K562 (cell line): ENCODE data around the gene NEB. TPM values are rescaled to one million over a fixed set of nuclear protein-coding genes. Genes with fewer than 3 reads are reported as not detected.

Experiments
- ATAC-seq: fragments of 200-7000 bp; cut with Tn5 transposase; 3 replicates; pipeline ENCODE4 v1.9.1; 2020; ENCODE audit warnings: moderate library complexity
- BruUV-seq: library from RNA; stranded (reverse); fragments of 400-500 nt; replicated peaks from 2 replicates; lab custom pipeline; 2021; lab: Mats Ljungman, UMichigan
- CTCF ChIA-PET: fragments of 300-600 bp; formaldehyde crosslinking; extraction: SDS; loops from one replicate; lab custom pipeline; 2021; ENCODE audit warnings: low intra/inter-chr PET ratio; lab: Yijun Ruan, JAX
- POLR2A ChIA-PET: fragments of 300-600, 350-650 bp; sonication (Branson Sonifier 250); formaldehyde crosslinking; extraction: SDS; loops from one replicate; lab custom pipeline; 2021; ENCODE audit warnings: antibody characterized with exemption, inconsistent platforms; lab: Yijun Ruan, JAX
- DNase-seq, 4 experiments: peaks; one replicate each; pipeline versions ENCODE4 v3.0.0 to v3.0.0-alpha.2; 2011 to 2018; ENCODE audit warnings: low spot score in 3 of 4, mixed read lengths in 3 of 4; ENCODE audit errors: extremely low read depth in 1 of 4
- FAIRE-seq: peaks from 2 replicates; lab custom pipeline; 2011; peaks lifted over from hg19 to GRCh38; lab: Jason Lieb, UNC
- H2AFZ ChIP-seq: 2 replicates; pipeline ENCODE4 v1.6.0; 2011; ENCODE audit warnings: low read depth, low read length, control low read depth, inconsistent platforms
- H3K27ac ChIP-seq: fragments of 200-600 bp; 3 replicates; pipeline ENCODE4 v1.8.0; 2011; ENCODE audit warnings: low read depth, mild to moderate bottlenecking, control low read depth, inconsistent platforms, low read length, moderate library complexity, mixed read lengths; ENCODE audit errors: extremely low read depth
- H3K27me3 ChIP-seq, 2 experiments: fragments of 300-600 bp in 1 of 2; 2 replicates in 1 of 2; 3 replicates in 1 of 2; pipeline versions ENCODE4 v1.6.0 to v1.8.0; 2011; ENCODE audit warnings: inconsistent platforms in 2 of 2, low read length in 2 of 2, mild to moderate bottlenecking in 1 of 2, mixed read lengths in 1 of 2, moderate library complexity in 1 of 2; ENCODE audit not compliant: control insufficient read depth in 2 of 2, insufficient read depth in 2 of 2
- H3K36me3 ChIP-seq: fragments of 300-600 bp; 3 replicates; pipeline ENCODE4 v1.8.0; 2011; ENCODE audit warnings: mild to moderate bottlenecking, low read length, inconsistent platforms; ENCODE audit not compliant: control insufficient read depth, insufficient read depth
- H3K4me1 ChIP-seq, 2 experiments: fragments of 200-600 bp in 1 of 2; replicated peaks in 1 of 2; 2 replicates in 1 of 2; 3 replicates in 1 of 2; pipeline versions ENCODE4 v1.5.1 to v1.8.0; 2011; ENCODE audit warnings: inconsistent platforms in 2 of 2, low read length in 2 of 2, mild to moderate bottlenecking in 1 of 2, mixed read lengths in 1 of 2, moderate library complexity in 1 of 2; ENCODE audit not compliant: control insufficient read depth in 2 of 2, insufficient read depth in 2 of 2
- H3K4me2 ChIP-seq: 2 replicates; pipeline ENCODE4 v1.6.1; 2011; ENCODE audit warnings: low read length, control low read depth, inconsistent platforms, mixed read lengths; ENCODE audit not compliant: insufficient read depth
- H3K4me3 ChIP-seq: fragments of 200-600 bp; sonication (generic), shearing (Covaris generic); 2 replicates; pipeline ENCODE4 v1.5.1; 2016; ENCODE audit warnings: control low read depth, inconsistent platforms
- H3K79me2 ChIP-seq: fragments of 200-600 bp; 3 replicates; pipeline ENCODE4 v1.8.0; 2011; ENCODE audit warnings: low read length, inconsistent platforms; ENCODE audit not compliant: control insufficient read depth, insufficient read depth
- H3K9ac ChIP-seq, 2 experiments: 2 replicates each; pipeline versions ENCODE4 v1.6.0 to v1.6.1; 2011; ENCODE audit warnings: low read depth in 2 of 2, low read length in 2 of 2, control low read depth in 1 of 2, inconsistent platforms in 1 of 2, mild to moderate bottlenecking in 1 of 2, mixed read lengths in 1 of 2; ENCODE audit not compliant: insufficient read depth in 1 of 2
- H3K9me1 ChIP-seq: one replicate; pipeline ENCODE4 v1.6.0; 2011; ENCODE audit warnings: inconsistent platforms, mild to moderate bottlenecking, low read length, moderate library complexity; ENCODE audit not compliant: control insufficient read depth, insufficient read depth
- H3K9me3 ChIP-seq: replicated peaks from 2 replicates; pipeline ENCODE4 v1.5.1; 2011; ENCODE audit warnings: low read depth, low read length, inconsistent platforms; ENCODE audit not compliant: control insufficient read depth, insufficient read depth
- H4K20me1 ChIP-seq: replicated peaks from 2 replicates; pipeline ENCODE4 v1.6.1; 2011; ENCODE audit warnings: low read length, inconsistent platforms, mixed read lengths; ENCODE audit not compliant: control insufficient read depth, insufficient read depth
- ARID2 ChIP-seq: fragments of 450-650 bp; IDR thresholded peaks from 2 replicates; pipeline ENCODE4 v1.6.1; 2017; ENCODE audit warnings: antibody characterized with exemption, mild to moderate bottlenecking
- COPS2 ChIP-seq: fragments of 450-650 bp; conservative IDR thresholded peaks from 2 replicates; pipeline ENCODE4 v1.6.1; 2016; ENCODE audit warnings: mild to moderate bottlenecking, moderate library complexity
- CXXC5 ChIP-seq: fragments of 250-450 bp; sonication (Bioruptor Pico); IDR thresholded peaks from 2 replicates; pipeline ENCODE4 v1.8.0; 2022; ENCODE audit warnings: inconsistent platforms, mild to moderate bottlenecking, moderate library complexity
- FOXP4 ChIP-seq: sonication (generic); formaldehyde crosslinking; IDR thresholded peaks from 2 replicates; pipeline ENCODE4 v1.8.0; 2022; ENCODE audit warnings: mild to moderate bottlenecking, missing genetic modification reagents, borderline replicate concordance
- HIVEP1 ChIP-seq: fragments of 250-450 bp; sonication (Bioruptor Pico); IDR thresholded peaks from 2 replicates; pipeline ENCODE4 v1.4.0; 2020; ENCODE audit warnings: mild to moderate bottlenecking
- KAT7 ChIP-seq: sonication (generic); formaldehyde crosslinking; IDR thresholded peaks from 2 replicates; pipeline ENCODE4 v1.8.0; 2022; ENCODE audit warnings: missing genetic modification reagents, mild to moderate bottlenecking, borderline replicate concordance
- KLF10 ChIP-seq: fragments of 250-450 bp; sonication (Bioruptor Pico); IDR thresholded peaks from 2 replicates; pipeline ENCODE4 v1.6.1; 2021; ENCODE audit warnings: matching md5 sums
- MBD1 ChIP-seq: fragments of 250-450 bp; sonication (Bioruptor Pico); IDR thresholded peaks from 2 replicates; pipeline ENCODE4 v1.8.0; 2022; ENCODE audit warnings: inconsistent platforms
- PHF20 ChIP-seq: fragments of 450-650 bp; IDR thresholded peaks from 2 replicates; pipeline ENCODE4 v1.6.1; 2018; ENCODE audit not compliant: partially characterized antibody
- TFAM ChIP-seq: fragments of 250-450 bp; sonication (Bioruptor Pico); conservative IDR thresholded peaks from 2 replicates; pipeline ENCODE4 v1.5.0; 2021; ENCODE audit warnings: mild to moderate bottlenecking, moderate library complexity
- ZBTB33 ChIP-seq: sonication (generic); formaldehyde crosslinking; IDR thresholded peaks from 2 replicates; pipeline ENCODE4 v1.8.1; 2023; ENCODE audit warnings: mild to moderate bottlenecking, missing genetic modification reagents
- ZNF354B ChIP-seq: fragments of 250-450 bp; sonication (Bioruptor Pico); IDR thresholded peaks from 2 replicates; pipeline ENCODE4 v1.4.0; 2020
- ZNF41 ChIP-seq: fragments of 250-450 bp; sonication (Bioruptor Pico); conservative IDR thresholded peaks from 2 replicates; pipeline ENCODE4 v1.4.0; 2020; ENCODE audit warnings: mild to moderate bottlenecking
- ZNF764 ChIP-seq: fragments of 250-450 bp; sonication (Bioruptor Pico); IDR thresholded peaks from 2 replicates; pipeline ENCODE4 v1.4.0; 2020; ENCODE audit warnings: low read depth, mild to moderate bottlenecking, moderate library complexity
- ZNF830 ChIP-seq: fragments of 250-450 bp; sonication (Bioruptor Pico); IDR thresholded peaks from 2 replicates; pipeline ENCODE4 v1.5.0; 2021; ENCODE audit warnings: mild to moderate bottlenecking
- WGBS: fragments of 100-300 bp; shearing (Covaris generic); methylation state at CpG from one replicate; pipeline ENCODE4 v1.1.6; 2016; ENCODE audit warnings: low coverage, mixed read lengths; ENCODE audit not compliant: insufficient coverage; ENCODE audit errors: missing lambda C conversion rate; 5-methylcytosine and 5-hydroxymethylcytosine counted together
- in situ Hi-C: fragments of 300-500 bp; cut with MboI; formaldehyde crosslinking; loops from 4 replicates; pipeline ENCODE4 v1.15.0; 2018; ENCODE audit warnings: inconsistent platforms, mixed read lengths
- intact Hi-C: fragments of 100-400 bp; cut with micrococcal nuclease; formaldehyde crosslinking; loops from 2 replicates; pipeline ENCODE4 v1.14.2; 2022
- polyA plus RNA-seq, 8 experiments: library from polyadenylated mRNA; depleted of rRNA in 4 of 8; stranded (reverse) in 5 of 8; unstranded in 3 of 8; fragments of >200 nt; fragmentation: Nextera tagmentation in 2 of 8; fragmentation: Illumina TruSeq in 1 of 8; extraction: Ambion mirVana in 2 of 8; extraction: Trizol in 1 of 8; gene quantifications; 2 replicates each; pipeline versions ENCODE4 v1.2.1 to v1.2.3, GENCODE V29; 2011 to 2014; ENCODE audit warnings: inconsistent platforms in 1 of 8, missing spikeins in 1 of 8
- total RNA-seq, 7 experiments: library from RNA; depleted of rRNA in 6 of 7; stranded (reverse); fragments of >200 nt in 6 of 7; fragmentation: Illumina TruSeq in 2 of 7; extraction: Trizol in 2 of 7; gene quantifications; 2 replicates each; pipeline versions ENCODE4 v1.2.1 to v1.2.3, GENCODE V29; 2011 to 2021; ENCODE audit warnings: low replicate concordance in 1 of 7
- TF ChIP-seq, protein P1 (sequence below): IDR thresholded peaks from 2 replicates; pipeline ENCODE4 v1.6.1; 2011; ENCODE audit not compliant: insufficient read length; ENCODE audit errors: extremely low read depth

NEB gene
- total and polyA plus RNA-seq, 9 of the 15 experiments (the other 6 are each of a cell fraction or from before 2014, with no cell fraction given) = 1.7 to 3.8 (median 2.9) TPM

- no peak for TF ChIP-seq TFAM (CRISPR knock-in tag)
- no peak for TF ChIP-seq ARID2
- TF ChIP-seq MBD1 (CRISPR knock-in tag) = no peak
Observed at GRCh38 chr2:151551556-151551955, 182.7 kb downstream of the NEB start (continued).

DNA sequence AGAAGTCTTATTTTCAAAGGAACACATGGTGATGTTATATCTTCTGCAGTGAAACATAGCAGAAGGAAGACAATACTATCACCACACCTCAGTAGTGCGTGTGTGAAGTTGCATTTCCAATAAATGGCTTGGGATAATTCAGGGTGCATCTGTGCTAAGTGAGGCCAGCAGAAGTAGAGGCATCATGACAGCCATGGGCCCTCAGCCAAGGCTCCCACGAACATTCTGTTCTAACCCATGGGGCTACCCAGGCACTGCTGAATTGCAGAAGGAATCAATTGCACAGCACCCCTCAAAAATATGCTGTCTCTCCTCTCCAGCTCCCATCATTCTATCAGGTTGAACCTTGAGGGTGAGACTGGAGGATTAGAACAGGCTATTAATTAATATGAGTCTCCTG is 185.1 kb downstream of the NEB start:
- no peak overlapping the region for H3K27ac ChIP-seq
- no peak overlapping the region for H3K4me2 ChIP-seq
- ATAC-seq (no peak), FAIRE-seq (no peak), DNase-seq (no peak)
- no peaks in the 10 kb centered on the region for H3K79me2 ChIP-seq
- ChIA-PET CTCF (no interaction called here), POLR2A (interaction anchor here (0.8 to 1.0 kb wide), 2 partner anchors 12 to 26 kb away, joined by 3 read pairs; no protein-coding TSS in a partner anchor)
- H4K20me1 ChIP-seq = no peaks in the 10 kb centered on the region
- no peaks in the 10 kb centered on the region for H3K9me3 ChIP-seq
- no peak overlapping the region for H2AFZ ChIP-seq
- no peak overlapping the region for H3K4me3 ChIP-seq
- in situ Hi-C loops = no loop called here
- H3K4me1 ChIP-seq = no peaks in the 10 kb centered on the region
- no peaks in the 10 kb centered on the region for H3K9me1 ChIP-seq
- no peaks in the 10 kb centered on the region for H3K27me3 ChIP-seq
- no peak overlapping the region for H3K9ac ChIP-seq
- no TSS peak for BruUV-seq
- H3K36me3 ChIP-seq = no peaks in the 10 kb centered on the region
- intact Hi-C loops = no loop called here
- WGBS = 14% methylated on average over 2 of the region's 2 CpGs
- TF ChIP-seq CXXC5 (CRISPR knock-in tag) (no peak), ZNF354B (CRISPR knock-in tag) (no peak), ZBTB33 (CRISPR knock-in tag) (no peak), COPS2 (no peak), FOXP4 (CRISPR knock-in tag) (no peak), ZNF41 (CRISPR knock-in tag) (no peak), ZNF830 (no peak), PHF20 (no peak), KLF10 (CRISPR knock-in tag) (no peak), ZNF764 (CRISPR knock-in tag) (no peak), HIVEP1 (CRISPR knock-in tag) (no peak), KAT7 (CRISPR knock-in tag) (no peak)
- TF ChIP-seq, protein P1, sequence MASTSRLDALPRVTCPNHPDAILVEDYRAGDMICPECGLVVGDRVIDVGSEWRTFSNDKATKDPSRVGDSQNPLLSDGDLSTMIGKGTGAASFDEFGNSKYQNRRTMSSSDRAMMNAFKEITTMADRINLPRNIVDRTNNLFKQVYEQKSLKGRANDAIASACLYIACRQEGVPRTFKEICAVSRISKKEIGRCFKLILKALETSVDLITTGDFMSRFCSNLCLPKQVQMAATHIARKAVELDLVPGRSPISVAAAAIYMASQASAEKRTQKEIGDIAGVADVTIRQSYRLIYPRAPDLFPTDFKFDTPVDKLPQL = no peak
